HPDE6-E6E7 (cell line): ENCODE results near the gene MYBPH.
A peak's percentile ranks its signal among the peaks of the same experiment; 100 is the strongest.

Experiments used
- DNase-seq: peaks from one replicate; pipeline ENCODE4 v3.0.0; 2011; ENCODE audit warnings: missing footprints; ENCODE audit errors: extremely low spot score

Gene MYBPH, protein sequence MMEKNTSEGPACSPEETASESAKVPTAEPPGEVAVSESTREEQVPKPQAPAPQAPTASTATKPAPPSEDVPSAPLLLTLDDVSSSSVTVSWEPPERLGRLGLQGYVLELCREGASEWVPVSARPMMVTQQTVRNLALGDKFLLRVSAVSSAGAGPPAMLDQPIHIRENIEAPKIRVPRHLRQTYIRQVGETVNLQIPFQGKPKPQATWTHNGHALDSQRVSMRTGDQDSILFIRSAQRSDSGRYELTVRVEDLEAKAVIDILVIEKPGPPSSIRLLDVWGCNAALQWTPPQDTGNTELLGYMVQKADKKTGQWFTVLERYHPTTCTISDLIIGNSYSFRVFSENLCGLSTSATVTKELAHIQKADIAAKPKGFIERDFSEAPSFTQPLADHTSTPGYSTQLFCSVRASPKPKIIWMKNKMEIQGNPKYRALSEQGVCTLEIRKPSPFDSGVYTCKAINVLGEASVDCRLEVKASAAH

DNA sequence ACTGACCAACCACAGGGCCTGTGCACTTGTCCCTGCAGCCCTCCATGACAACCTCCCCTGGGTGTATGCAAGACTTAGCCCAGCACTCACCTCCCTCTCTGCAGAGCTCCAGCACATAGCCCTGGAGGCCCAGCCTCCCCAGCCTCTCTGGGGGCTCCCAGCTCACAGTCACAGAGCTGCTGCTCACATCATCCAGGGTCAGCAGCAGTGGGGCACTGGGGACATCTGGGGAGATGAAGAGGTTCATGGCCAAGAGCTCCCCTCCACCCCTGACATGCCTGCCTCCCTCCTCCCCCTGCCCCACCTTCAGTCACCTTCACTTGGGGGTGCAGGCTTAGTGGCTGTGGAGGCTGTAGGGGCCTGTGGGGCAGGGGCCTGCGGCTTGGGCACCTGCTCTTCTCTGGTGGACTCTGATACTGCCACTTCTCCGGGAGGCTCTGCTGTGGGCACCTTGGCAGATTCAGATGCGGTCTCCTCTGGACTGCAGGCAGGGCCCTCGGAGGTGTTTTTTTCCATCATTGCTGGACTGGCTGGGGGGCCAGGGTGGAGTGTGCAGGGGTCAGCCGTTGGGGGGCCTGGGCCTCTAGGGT, at the start of gene MYBPH:
TSS of gene MYBPH (minus strand) at position 590 of the 590 bp plus-strand sequence. CDS start at position 519, 71 bp downstream.
- no peak for DNase-seq

DNA sequence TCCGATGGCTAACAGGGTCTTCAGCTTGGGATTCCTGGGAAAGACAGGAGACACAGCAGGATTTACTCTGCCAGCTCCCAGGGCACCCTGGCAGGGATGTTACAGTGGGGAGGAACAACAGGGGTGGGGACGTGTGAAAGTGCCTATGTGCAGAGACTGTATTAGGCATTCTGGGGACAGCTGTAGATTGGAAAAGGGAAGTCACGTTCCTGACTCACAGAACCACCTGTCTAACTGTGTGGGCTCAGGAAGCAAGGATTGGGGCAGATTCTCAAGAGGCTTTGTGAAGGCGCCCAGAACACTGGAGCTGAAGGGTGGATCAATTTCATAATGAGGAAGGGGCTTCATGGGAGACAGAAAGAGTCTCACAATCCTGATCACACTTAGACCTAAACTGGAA, 49.4 kb upstream of the MYBPH start:
- DNase-seq = no peak

DNA sequence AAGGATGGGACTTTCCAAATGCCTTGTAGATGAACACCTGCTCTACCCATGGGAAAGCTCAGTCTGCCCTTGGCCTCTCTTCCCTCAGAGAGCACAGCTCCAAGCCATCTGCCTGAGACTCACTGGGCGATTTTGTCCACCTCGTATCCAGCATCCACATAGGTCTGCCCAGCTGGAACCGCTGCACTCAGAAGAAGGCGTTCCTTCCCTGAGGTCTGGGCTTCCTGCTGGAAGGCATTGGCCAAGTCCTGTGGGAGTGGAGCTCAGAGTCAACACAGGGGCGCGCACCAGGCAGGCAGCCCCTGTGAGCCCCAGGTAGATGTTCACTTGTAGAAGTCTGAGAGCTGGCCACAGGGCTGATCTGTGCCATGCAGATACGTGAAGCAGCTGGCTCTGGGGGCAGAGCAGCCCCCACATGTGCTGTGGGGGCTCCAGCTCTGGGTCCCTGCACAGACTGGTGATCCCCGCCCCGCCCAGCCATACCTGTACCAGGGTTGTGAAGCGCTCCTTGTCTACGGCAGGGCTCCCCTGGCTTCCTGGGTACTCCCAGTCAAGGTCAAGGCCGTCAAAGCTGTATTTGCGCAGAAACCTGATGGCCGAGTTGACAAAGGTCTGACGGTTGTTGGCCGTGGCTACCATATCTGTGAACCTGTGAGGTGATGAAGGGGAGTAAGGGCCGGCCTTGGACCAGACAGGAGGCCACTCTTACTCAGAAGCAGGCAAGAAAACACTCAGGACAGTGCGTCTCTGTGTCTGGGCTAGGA, 47.6 kb upstream of the MYBPH start:
- no peak for DNase-seq

DNA sequence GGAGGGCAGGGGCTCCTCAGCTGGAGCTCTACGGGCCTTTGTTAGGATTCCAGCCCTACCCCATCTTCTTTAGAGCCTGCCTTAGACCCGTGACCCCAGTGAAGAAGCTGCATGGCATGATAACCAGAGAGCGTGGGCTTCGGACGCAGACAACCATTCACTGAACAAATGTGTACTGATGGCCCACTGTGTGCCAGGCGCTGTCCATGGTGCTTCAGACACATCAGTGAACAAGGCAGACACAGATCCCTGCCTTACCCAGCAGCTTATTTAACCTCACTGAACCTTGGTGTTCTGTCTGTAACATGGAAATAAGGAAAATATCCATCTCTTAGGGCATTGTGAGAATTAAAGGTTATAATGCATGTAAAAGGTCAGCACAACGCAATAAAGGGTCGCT, 44.3 kb upstream of the MYBPH start:
- DNase-seq = no peak

DNA sequence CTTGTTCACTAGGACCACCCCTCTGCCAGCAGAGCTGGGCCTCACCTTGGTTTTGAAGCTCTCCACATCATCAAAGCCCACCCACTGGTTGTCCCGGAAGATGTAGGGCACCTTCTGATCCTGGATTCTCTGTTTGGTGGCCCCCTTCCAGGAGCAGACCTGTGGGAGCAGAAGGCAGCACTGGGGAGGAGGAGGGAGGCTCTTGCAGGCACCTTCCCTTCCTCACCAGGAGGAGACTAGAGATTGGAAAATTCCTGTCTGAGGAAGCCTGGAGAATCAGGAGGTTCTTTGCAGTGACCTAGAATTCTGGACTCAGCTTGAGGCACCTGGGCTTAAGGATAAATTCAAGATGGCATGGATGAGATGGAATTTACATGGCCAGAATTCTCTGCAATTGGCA, 43.5 kb upstream of the MYBPH start:
- no peak for DNase-seq

DNA sequence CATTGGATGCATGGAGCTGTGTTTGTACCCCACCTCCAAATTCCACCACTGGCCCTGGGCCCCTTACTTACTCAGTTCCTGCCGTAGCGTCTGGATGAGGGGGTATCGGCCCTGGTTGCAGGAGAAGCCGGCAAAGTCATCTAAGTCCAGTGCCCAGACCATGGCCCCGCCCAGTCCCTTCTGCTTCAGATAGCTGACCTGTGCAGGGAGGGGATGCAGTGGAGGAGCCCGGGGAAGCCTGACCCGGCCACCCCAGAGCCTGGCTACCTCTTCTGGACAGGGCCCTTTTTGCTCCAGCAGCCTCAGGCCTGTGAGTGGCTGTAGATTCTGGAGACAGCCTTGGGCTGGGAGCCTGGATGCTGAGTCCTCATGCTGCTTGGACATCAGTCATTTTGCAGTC, 42.0 kb upstream of the MYBPH start:
- no peak for DNase-seq

DNA sequence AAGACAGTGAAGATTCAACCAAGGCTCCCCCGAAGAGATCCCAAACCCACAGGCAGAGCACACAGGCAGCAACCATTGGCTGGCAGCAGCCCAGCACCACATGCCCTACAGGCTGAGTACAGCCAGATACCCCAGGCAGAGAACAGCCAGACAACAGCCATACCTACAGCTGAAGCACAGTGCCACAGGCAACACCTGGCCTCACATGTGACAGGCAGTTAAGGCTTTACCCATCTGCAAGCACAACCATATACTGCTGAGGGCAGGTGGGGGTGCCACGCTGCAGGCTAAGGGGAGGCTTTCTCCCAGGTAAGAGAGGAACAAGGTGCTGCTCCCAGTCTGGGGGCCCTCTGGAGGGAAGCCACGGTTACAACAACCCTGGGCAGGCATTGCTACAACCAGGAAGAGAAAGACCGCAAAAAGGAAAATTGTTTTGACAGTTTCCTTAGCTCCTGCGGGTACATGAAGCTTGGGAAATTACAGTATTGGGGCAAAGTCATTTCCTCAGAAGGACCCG, 41.6 kb upstream of the MYBPH start:
- peak; percentile 29 for DNase-seq

DNA sequence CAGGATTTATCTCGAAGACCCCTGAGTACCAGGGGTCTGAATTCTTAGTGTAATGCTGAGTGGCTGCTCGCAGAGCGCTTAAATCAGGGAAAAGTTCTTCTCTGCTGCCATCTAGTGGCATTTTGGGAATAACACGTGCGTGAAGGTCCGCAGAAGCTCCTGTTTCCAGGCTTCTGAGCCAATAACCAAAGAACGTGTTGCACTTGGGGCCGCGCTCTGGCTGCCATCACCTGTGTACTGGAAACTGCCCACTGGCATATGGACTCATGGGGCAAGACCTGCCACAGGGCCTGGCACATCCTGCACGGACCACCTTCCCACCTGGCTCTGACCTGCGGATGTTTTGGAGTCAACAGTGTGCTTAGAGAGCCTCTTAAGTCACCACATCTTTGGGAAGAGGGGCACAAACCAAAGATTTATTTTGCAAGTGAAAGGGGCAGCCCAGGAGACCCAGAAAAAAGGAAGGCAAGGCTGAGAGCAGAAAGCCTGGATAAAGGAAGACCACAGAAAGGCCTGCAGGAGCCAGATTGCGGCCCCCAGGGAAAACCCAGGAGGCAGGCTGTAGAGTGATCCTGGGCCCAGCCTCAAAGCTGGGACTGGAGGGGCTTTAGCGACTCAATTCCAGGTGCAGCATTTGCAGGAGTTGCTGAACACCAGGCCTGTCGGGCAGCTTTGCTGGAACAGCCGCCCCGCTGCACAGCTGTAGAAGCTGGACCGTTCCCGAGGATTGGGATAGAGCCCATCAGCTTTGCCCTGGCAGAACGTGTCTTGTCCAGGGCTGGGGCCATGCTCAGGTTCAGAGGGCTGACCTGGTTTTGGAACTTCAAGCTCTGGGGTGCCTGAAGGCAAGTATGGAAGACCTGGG, 40.9 kb upstream of the MYBPH start:
- peak; percentile 56 for DNase-seq

DNA sequence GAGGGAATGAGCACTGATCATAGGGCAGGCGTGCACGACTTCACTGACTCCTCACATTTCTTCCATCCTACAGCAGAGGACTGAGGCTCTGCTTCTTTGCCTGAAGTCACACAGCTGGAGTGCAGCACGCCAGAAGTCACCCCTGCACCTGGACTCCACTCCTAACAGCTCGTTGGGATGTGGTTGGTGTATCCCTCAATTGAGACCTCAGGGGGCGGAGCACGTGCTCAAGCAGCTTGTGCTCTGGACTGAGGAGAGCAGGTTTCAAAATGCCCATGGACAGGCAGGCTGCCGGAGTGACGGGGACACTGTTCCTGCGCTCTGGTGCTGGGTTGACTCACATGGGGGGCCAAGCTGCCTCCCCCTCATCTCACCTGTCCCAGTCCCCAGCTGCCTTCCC, 39.9 kb upstream of the MYBPH start:
- DNase-seq = no peak

DNA sequence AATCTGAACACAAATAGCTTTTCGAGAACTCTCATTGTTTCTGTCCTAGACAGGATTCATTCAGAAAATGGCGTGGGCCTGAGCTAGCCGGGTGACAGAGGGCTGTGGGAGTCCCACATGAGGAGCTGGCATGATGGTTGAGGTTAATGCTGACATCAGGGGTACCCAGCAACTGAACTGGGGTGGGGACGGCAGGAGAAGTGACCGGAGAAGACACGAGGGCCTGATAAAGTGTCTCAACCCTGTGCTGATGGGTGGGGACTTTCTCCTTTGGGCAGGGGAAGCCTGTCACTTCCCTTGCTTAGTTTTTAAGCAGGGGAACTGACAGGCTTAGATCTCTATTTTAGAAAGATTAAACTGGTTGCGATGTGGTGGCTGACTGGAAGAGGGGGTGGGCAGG, 39.2 kb upstream of the MYBPH start:
- no peak for DNase-seq

DNA sequence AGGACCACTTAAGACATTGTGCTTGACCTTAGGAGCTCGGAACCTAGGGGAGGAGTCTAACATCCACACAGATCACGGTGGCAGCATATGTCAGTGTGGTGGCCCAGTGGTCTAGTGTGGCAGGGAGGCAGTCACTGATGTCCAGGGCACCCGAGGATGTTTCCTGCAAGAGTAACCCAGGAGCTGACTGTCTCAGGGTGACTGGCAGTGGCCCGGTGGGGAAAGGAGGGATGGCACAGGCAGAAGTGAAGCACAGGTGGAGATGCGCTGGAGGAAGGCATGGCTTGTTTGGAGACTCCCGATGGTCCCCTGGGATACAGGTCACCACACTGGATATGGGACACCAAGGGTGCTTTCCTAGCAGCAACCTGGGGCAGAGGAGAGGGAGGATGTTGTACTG, 37.5 kb upstream of the MYBPH start:
- no peak for DNase-seq

DNA sequence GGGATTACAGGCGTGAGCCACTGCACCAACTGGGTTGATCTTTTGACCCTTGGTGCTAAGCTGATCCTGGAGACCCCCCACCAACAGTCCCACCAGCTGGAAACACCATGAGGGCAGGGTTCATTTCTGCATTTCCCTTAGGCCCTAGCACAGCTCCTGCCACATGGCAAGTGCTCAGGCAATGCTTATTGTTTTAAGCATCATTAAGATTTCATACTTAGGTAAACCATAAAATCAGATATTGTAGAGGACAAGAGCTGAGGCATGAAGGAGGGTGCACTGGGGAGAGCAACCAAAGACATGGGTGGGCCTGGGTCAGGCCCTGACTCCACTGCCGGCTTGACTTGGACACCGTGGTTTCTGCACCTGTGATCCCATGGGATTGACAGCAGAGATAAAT, 36.2 kb upstream of the MYBPH start:
- no peak for DNase-seq

DNA sequence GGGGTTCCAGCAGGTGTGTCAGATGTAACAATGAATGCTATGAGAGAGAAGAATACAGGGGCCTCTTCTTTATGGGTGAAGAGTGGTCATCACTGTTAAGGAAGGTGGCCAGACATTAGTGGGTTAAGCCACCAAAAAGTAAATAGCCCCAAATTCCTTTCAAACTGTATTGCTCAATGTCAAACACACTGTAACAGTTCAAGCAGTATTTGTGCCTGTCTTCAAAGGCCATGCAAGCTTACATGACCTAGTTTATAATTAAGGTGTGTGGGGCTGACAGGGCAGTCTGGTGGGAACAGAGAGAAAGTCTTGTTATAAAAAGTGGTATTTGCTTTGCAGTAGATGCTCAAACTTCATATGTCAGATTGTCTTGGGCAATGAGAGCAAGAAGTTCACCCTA, 35.4 kb upstream of the MYBPH start:
- DNase-seq = no peak

DNA sequence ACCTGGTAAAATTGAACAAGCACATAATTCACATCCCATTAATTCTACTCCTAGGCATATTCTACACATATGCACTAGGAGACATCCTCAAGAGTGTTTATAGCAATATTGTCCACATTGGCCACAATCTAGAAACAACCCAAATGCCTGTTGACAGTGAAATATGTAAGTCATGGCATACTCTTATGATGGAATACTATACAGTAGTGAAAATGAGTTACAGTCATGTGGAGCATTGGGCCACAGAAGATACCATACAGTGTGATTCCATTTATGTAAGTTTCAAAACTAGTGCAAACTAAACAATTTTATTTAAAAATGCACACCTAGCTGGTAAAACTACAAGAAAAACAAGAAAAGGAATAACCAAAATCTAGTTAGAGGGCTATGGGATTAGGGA, 34.7 kb upstream of the MYBPH start:
- DNase-seq = no peak

DNA sequence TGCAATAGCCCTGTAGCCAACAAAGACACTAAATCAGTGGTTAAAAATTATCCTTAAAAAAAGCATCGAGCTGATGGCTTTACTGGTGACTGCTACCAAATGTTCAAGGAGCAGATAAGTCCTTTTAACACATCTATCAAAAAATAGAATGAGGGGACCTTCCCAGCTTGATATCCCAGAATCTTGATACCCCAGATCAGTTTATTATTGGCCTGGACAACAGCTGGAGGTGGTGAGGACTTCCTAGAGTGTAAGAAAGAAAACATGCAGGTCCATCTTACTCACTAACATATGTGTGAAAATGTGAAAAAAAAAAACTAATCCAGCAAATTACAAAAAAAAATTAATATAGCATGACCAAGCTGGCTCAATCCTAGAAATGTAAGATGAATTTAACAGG, 32.6 kb upstream of the MYBPH start:
- DNase-seq = no peak

DNA sequence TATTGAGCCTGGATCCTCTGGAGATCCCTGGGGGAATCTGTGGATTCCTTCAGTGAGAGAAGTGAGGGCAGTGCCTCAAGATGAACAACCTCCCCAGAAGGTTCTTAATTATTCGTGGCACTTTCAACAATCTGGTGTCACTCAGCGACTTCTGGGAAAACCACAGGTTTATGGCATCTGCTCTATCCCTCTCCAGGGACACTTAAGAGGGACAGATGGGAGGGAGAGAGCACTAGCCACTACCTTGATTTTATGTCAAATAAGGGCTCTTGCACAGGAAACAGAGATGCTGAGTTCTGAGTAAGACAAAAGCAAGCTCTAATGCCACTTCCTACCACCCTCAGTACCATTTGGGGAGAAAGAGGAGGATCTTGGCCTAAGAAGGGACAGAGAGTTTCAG, 32.1 kb upstream of the MYBPH start:
- no peak for DNase-seq

DNA sequence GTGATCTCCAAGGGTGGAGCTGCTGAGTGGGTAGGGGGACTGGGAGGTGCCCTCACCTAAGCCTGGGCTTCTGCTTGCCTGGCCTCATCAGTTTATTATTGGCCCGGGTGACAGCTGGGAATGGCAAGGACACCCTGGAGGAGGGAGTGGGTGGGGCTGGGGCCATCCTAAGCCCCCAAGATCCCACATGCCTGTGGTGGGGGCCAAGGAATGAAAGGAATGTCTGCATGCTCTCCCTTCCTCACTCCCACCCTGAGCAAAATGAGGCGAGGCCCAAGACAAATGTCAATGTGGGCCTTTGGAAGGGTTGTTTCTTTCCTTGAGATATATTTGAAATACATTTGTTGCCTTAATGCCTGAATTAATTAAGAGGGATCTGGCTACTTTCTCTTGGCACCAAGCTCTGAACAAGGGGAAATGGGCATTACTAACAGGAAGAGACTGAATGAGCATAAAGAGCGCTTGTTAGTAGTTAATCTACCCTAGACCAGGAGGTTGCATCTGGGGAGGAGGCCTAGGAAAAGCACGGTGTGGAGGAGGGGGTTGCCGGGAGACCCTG, 30.6 kb upstream of the MYBPH start:
- no peak for DNase-seq

DNA sequence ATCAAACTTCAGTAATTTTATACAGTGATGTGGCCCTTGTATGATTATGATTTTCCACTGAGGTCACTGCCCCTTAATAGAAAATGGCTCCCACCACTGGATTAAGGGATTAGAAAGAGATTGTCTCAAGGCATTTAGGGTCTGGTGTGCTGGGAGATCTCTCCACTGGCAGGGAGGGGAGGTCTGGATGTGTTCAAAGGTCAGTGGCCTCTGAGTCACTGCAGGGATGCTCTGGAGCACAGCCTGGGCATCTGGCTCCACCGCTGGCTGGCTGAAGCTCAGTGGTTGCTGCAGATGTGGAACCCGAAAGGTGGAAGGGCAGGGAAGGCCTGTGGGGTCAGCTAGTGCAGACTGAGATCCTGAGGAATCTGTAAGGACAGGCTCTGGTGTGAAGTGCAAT, 29.1 kb upstream of the MYBPH start:
- DNase-seq = no peak

DNA sequence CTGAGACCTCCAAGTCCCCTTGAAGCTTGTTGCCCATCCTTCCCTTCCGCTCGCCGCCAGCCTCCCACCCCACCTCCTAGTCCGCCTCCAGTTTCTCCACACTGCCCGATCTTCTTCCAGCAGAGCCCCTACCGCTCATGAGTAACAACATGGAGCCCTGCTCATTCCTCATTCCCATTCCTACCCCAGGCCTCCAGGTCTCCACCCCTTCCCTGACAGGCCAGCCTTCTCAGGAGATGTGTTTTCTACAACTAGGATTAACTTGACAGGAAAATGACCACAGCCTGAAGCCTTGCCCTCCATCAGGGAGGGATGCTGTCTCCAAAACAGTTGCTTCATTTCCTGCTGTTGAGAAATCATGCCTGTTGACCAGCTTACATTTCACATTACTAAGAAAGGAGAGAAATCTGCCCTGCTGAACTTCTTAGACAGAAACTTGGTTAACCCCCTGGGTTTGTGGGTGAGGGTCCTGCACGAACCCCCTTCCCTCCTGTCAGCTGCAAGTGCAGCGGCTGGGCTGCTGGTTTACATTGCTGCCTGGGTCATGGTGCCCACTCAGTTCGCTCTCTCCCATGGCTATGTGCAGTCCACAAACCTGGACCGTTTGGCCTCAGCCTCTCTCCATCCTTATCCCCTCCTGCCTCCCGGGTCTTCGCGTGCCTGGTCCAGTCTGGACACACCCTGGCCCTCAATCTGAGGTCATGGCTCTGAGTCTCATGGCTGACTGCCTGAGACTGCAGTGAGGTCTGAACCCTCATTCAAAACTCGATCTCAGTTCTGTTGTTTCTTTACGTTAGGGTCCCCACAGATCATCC, 27.0 kb upstream of the MYBPH start:
- DNase-seq = no peak

DNA sequence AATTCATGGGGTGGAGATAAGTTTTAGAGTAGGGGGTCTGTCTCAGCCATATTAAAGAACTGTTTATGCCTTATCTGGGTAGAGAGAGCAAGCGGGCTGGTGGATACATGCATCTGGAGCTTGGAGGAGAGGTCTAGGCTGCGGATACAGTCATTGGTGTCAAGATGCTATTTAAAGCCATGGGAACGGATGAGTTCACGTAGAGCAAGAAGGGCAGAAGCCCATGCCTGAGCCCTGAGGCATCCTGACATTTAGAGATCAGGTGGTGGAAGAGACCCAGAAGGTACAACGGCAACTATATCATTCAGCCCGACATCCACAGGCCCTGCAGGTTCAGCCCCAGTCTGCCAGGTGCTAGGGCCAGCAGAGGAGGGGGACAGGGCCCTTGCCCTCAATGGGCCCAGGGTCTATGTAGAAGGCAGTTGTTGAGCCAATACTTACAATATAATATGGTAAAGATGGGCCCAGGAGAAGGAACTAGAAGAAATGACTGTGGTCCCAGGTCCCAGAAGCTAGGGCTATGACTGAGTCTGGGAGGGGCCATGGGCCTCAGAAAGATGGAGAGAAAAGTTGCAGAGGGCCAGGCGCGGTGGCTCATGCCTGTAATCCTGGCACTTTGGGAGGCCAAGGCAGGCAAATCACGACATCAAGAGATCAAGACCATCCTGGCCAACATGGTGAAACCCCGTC, 26.0 kb upstream of the MYBPH start:
- DNase-seq = no peak
